Measurements from ENCODE around the gene FZD8. TPM values are rescaled to one million over a fixed set of nuclear protein-coding genes. Genes with fewer than 3 reads are reported as not detected.

Gene FZD8
- total RNA-seq, result 10.2 and 23.8 TPM in 2 replicates

GRCh38 chr10:35642035-35642792 lies at the start of gene FZD8:
Gene FZD8, minus strand, starts transcription at chr10:35642296. Its CDS starts 867 bp downstream, at chr10:35641429.

GRCh38 chr10:35605191-35605590 lies 36.9 kb downstream of the FZD8 start, which contains the start of gene GJD4:
Gene GJD4, plus strand, starts transcription at chr10:35605341. Its CDS starts 227 bp downstream, at chr10:35605568.

Other genes with a start within 250 kb of the FZD8 start
- not detected in 2 replicates for gene GJD4, start 37.0 kb downstream of the FZD8 start, total RNA-seq